Heart left ventricle (tissue), 13 donors: ENCODE measurements around the gene SMOC1.

Experiments
- CTCF ChIP-seq, 12 donors: fragments of 200-600 bp; sonication (generic) in 4 of 12; IDR thresholded peaks; one replicate each; pipeline versions ENCODE4 v1.5.0 to v1.8.0; 2018 to 2022; ENCODE audit warnings: antibody characterized with exemption in 12 of 12, mild to moderate bottlenecking in 5 of 12
- POLR2A ChIP-seq, 2 donors: fragments of 450-650 bp; IDR thresholded peaks; one replicate each; pipeline ENCODE4 v1.6.1; 2017; ENCODE audit warnings: antibody characterized with exemption in 2 of 2, mild to moderate bottlenecking in 2 of 2, moderate library complexity in 2 of 2
- donor health status: ischemic (EF 13 %, LVEDD 7.1; RV severe dilation, severe dysfunction).
- donor health status: DM: no; HTN: yes; CAD: no.
- donor health status: DM: no; HTN: no; CAD: no.
- donor health status: ischemic (EF 25% LVEDD 6.9; RV normal size, moderate dysfunction).
- donor health status: ischemic (EF 25% LVEDD 5.7; RV mildly dilated, moderate dysfunction).
- donor health status: ischemic (EF 35%, LVEDD 5.7; RV mildly dilated, moderate dysfunction).
- donor health status: nonischemic (EF 11% LVEDD 7.7; RV severe dilation, severe dysfunction).
- donor health status: DM: yes; HTN: yes; CAD: no.
- donor health status: PGD.
- donor health status: ischemic (EF 29% LVEDD 5.4; RV normal size, mild dysfunction).
- donor health status: nonischemic (EF 23%, LVEDD 6.1; RV moderate dilation, normal function).

- TF ChIP-seq CTCF (IDR thresholded peaks at IDR 0.05) (no peak), POLR2A (IDR thresholded peaks at IDR 0.05) (no peak)
Observed at GRCh38 chr14:69963966-69964365, 84.8 kb downstream of the SMOC1 start.
